Stimulated activated CD4-positive, alpha-beta T cell treated with anti-CD3 and anti-CD28 coated beads, Interleukin-4, amount 100 ng/mL, for 4 hours (primary cell): ENCODE measurements around the gene AGAP1.

Experiments used
- DNase-seq, 2 experiments: peaks; one replicate each; pipeline ENCODE4 v3.0.0-alpha.2; 2020

The AGAP1 gene

GRCh38 chr2:235723371-235723770, 229.5 kb downstream of the AGAP1 start:
- no peak for DNase-seq

DNA sequence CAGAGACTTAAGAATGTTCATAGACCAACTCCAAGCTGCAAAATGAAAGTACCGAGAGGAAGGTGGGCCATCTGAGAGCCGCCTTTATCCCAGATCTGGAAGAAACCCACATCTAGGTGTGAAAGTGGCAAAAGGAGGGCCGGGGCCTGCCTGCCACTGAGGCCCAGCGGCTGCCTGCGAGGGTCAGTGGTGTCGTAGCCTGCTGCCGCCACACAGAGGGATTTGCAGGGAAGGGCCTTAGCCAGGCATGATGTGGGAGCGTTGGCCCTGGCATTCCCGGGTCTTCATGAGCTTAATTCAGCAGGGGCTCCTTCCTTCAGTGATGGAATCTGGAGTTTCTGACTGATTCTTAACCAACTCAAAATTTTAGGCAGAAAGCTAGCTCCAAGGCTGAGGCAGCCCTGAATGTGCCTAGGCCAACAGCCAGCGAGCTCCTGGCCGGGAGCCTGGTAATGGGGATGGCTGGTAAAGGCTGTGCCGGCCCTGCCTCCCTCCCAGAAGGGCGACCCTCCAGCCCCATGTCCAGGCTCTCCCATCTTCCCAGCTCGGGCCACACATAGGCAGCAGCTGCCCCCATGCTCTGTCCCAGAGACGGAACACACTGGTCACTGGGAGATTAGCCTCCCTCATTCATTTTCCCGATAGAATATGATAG, 230.1 kb downstream of the AGAP1 start:
- no peak for DNase-seq

- DNase-seq = no peak
Measured at GRCh38 chr2:235725016-235725489, 231.2 kb downstream of the AGAP1 start.

DNA sequence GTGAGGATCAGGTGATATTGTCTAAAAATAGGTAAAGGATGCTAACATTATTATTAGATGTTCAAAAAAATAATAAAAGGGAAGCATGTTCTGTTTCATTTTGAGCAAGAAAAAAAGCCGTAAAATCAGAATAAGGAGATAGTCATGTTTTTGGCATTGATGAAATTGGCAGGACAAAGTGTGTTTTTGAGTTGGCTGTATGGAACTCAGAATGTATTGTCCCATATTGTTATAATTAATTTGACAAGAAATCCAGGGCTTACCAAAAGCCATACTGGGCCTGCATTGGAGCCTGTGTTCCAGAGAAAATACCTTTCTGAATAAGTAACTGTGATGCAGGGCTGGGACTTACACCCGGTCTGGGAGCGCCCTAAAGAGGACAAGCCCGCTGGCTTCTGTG, 232.0 kb downstream of the AGAP1 start:
- no peak for DNase-seq

- no peak for DNase-seq
Measured at GRCh38 chr2:235726554-235726953, 232.7 kb downstream of the AGAP1 start.

- no peak for DNase-seq
Measured at GRCh38 chr2:235727174-235727573, 233.3 kb downstream of the AGAP1 start.

- no peak for DNase-seq
Measured at GRCh38 chr2:235727891-235728799, 234.3 kb downstream of the AGAP1 start.

GRCh38 chr2:235728800-235729556, 235.1 kb downstream of the AGAP1 start:
- DNase-seq = no peak

- DNase-seq = no peak
Measured at GRCh38 chr2:235729557-235729947, 235.7 kb downstream of the AGAP1 start.

DNA sequence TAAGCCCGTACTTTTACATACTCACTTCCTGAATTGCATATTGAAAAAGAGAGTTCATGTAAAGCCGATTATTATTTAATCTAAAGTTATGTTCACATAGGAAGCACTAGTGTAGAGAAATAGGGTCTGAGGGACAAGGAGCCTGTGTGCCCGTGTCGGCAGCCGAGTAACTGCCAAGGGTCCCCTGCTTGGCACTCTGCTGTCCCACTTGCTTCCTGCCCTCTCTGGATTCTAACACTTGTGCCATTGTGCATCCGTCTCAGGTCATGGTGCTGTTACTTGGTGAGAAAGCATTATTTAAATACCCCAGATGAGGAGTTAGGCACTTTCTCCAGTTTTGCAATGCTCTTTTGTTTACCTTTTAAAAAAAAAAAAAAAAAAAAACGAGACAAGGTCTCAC, 236.3 kb downstream of the AGAP1 start:
- no peak for DNase-seq

DNA sequence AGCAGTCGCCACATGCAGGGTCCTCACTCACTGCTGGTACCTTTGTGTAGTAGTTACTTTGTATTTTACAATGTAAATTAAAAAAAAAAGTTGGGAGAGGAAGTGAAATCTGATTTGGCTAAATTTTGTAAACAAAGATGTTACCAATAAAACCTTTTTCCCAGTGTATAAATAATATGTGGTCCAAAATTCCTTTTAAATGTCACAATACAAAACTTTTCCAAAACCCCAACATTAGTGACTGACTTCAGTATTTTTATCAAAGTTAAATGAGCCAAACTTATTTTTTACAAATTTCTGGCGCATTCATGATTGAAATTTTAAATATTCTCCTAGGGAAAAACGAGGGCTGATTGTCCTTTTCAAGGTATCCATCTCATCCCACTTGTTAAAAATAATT, 239.9 kb downstream of the AGAP1 start:
- DNase-seq = no peak

GRCh38 chr2:235734168-235734567, 240.3 kb downstream of the AGAP1 start:
- DNase-seq = no peak

GRCh38 chr2:235734688-235735231, 240.9 kb downstream of the AGAP1 start:
- no peak for DNase-seq

DNA sequence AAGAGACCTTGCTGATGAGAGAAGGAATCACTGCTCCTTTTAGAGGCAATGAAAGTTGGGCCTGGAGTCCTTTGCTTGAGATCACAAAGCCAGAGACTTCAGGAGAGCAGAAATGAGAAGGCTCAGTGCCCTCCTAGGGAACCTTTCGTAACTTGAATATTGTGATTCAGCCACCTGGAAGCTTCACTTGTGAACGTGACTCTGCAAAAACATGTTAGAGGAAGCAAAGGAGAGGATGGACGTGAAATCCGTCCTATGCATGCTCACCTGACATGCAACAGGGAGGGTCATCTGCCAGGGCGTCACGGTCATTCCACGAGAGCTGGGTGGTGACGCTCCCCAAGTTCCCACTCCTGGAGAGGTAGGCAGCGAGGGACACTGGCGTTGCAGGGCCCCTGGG, 243.6 kb downstream of the AGAP1 start:
- DNase-seq = no peak

GRCh38 chr2:235737840-235738239, 244.0 kb downstream of the AGAP1 start:
- no peak for DNase-seq

DNA sequence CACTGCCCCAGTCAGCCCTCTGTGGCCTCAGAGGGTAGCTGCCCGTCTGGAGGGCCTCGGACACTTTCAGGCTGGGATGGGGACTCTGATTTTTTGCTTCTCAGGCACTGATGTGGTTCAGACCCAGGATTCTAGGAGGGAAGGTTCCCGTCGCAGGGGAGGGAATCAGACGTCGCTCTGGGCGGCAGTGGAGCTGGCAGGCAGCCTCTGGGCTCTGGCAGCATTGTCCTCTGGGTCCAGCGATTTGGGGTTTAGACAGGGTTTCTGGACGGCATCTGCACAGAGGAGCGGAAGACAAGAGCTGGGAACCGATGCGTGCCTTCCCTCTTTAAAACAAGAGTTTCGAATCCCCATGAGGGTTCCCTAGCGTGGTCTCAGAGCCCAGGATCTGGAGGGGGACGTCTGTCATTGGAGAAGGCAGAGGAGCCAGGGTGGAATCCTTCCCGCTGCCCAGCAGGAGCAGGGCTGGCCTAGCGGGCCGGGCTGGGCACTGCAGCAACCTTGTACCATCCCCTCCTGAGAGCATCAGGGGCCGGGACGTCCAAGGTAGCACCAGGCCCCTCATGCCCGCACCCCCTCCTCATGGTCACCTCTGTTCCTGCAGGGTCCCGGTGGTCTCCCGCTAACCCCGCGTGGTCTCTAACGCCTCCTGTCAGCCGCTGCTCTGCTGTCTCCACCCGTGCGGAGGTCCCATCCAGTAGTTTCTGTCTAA, 246.0 kb downstream of the AGAP1 start:
- no peak for DNase-seq

DNA sequence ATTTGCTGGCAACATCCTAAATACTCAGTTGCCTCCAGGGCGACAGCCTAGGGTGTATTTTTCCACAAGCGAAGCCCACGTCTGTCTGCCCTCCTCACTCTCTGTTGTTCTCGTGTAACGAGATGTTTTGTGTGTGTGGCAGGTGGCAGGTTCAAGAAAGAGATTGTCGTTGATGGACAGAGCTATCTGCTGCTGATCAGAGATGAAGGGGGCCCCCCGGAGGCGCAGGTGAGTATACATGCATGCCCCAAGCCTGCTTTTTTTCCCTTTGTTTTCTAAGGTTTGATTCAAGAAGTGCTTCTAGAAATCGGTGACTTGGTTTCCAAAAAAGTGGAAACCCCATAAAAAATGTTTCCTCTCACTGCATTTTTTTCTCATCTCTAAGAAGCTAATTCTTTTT, 247.0 kb downstream of the AGAP1 start:
- DNase-seq = no peak

DNA sequence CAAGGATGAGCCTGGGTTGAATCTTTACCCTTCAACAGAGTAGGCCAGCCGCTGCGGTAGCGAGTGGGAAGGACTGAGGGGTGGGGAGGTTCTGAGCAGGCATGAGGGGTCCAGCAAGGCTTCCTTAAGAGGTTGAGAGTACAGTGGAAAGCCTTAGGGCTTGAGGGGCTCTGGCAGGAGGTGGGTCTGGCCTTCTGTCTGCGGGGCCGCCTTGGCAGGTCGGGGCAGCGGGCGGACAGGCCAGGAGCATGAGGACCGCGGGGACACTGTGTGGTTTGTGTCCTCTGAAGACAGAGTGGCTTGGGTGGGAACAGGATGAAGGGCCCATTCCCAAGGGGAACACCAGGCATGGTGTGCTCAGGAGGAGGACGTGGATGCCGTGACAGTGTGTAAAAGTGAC, 250.3 kb downstream of the AGAP1 start:
- DNase-seq = no peak

GRCh38 chr2:235745597-235745996, 251.8 kb downstream of the AGAP1 start:
- no peak for DNase-seq

DNA sequence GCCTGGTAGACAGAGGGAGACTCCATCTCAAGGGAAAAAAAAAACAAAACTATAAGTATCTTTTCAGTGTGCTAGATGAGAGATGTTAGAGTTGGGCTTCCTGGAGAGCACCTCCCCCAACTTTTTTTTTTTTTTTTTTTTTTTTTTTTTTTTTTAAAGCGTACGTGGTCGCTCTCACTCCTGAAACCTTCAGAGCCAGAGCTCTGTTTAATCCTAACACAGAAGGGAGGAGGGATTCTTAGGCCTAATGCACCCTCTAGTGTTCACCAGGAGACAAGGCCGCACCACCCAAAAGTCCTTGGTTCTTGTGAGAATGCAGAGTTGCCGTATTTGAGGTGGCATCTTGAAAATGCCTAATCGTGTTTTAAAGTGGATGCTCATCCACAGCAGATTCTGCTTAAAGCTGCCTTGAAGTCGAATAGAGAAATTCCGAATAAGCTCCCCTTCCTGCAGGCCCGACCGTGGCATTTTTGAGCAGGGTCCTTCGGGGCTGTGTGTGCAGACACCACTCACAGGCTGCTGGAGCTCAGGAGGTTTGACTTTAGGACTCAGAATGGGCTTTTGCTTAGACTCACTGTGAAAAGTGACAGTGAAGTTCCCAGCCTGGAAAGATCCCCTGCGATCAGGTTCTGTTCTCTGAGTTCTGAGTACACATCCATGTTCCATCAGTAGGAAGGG, 252.6 kb downstream of the AGAP1 start:
- peak; percentile 11 to 15 for DNase-seq

DNA sequence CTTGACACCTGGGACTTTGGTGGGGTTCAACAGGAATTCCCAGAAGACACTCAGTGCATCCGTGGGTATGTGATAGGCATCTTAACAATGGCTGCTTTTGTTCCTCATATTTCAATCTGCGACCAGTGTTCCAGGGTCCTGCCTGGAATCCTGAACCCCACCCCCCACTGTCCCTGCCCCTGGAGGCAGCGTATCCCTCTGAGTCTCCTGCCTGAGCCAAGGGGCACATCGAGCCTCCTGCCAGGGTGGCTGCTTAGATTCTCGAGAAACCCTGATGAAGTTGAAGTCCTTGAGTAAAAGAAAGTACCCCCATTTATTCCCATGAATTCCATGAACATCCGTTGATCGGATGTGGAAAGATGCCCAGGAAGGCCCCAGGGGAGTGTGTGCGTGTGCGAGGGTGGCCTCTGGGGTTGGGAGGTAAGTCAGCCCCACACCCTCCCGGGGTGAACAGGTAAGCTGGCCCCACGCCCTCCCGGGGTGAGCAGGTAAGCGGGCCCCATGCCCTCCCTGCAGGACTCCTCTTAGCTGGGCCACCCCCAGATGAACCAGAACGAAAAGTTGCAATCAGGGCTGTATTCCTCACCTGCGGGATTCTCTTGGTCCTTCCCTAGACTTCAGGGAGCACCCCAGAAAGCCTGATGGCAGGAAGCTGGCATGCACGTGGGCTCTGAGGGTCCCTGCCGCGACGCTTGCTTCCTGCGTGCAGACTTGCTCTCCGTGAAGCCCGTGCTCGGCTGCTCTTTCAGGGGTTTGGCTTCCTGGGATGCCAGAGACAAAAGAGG, 253.3 kb downstream of the AGAP1 start:
- no peak for DNase-seq
